HepG2 (cell line): ENCODE data around the gene SNCA. TPM values are rescaled to one million over a fixed set of nuclear protein-coding genes. Genes with fewer than 3 reads are reported as not detected.

Experiments used
- ATAC-seq: fragments of 200-7000 bp; cut with Tn5 transposase; 3 replicates; pipeline ENCODE4 v1.9.1; 2020; ENCODE audit warnings: mild to moderate bottlenecking, moderate library complexity
- BruUV-seq: library from RNA; stranded (reverse); fragments of 400-500 nt; replicated peaks from 2 replicates; lab custom pipeline; 2021; lab: Mats Ljungman, UMichigan
- CTCF ChIA-PET: fragments of 300-600 bp; formaldehyde crosslinking; extraction: SDS; loops from one replicate; lab custom pipeline; 2021; ENCODE audit warnings: low total read pairs, inconsistent platforms, low intra/inter-chr PET ratio; lab: Yijun Ruan, JAX
- POLR2A ChIA-PET: fragments of 350-600 bp; sonication (Branson Sonifier 250); formaldehyde crosslinking; loops from one replicate; lab custom pipeline; 2020; ENCODE audit warnings: antibody characterized with exemption, inconsistent platforms; lab: Yijun Ruan, JAX
- DNase-seq: peaks from one replicate; pipeline ENCODE4 v3.0.0-alpha.2; 2015; ENCODE audit warnings: low spot score
- FAIRE-seq: peaks from 3 replicates; lab custom pipeline; 2011; peaks lifted over from hg19 to GRCh38; lab: Jason Lieb, UNC
- H2AFZ ChIP-seq: one replicate; pipeline ENCODE4 v1.6.1; 2011; ENCODE audit warnings: low read length, inconsistent platforms
- H3K27ac ChIP-seq: fragments of 300-600 bp; 3 replicates; pipeline ENCODE4 v1.8.0; 2011; ENCODE audit warnings: mixed run types, mild to moderate bottlenecking, mixed read lengths, low read length, inconsistent platforms; ENCODE audit not compliant: insufficient read depth; ENCODE audit errors: extremely low read length
- H3K27me3 ChIP-seq, 2 experiments: fragments of 200-600 bp in 1 of 2; 2 replicates in 1 of 2; 3 replicates in 1 of 2; pipeline versions ENCODE4 v1.6.0 to v1.8.0; 2011; ENCODE audit warnings: low read length in 2 of 2, mild to moderate bottlenecking in 2 of 2, moderate library complexity in 2 of 2, inconsistent platforms in 1 of 2; ENCODE audit not compliant: insufficient read depth in 2 of 2, control insufficient read depth in 1 of 2
- H3K36me3 ChIP-seq, 2 experiments: fragments of 200-600 bp in 1 of 2; replicated peaks in 1 of 2; 2 replicates in 1 of 2; 3 replicates in 1 of 2; pipeline versions ENCODE4 v1.5.1 to v1.8.0; 2011; ENCODE audit warnings: low read length in 2 of 2, inconsistent platforms in 1 of 2; ENCODE audit not compliant: insufficient read depth in 2 of 2, control insufficient read depth in 1 of 2
- H3K4me1 ChIP-seq: 2 replicates; pipeline ENCODE4 v1.5.1; 2012; ENCODE audit warnings: low read length, inconsistent platforms; ENCODE audit not compliant: insufficient read depth
- H3K4me2 ChIP-seq: 2 replicates; pipeline ENCODE4 v1.6.0; 2011; ENCODE audit warnings: low read depth, low read length, inconsistent platforms
- H3K4me3 ChIP-seq, 3 experiments: fragments of 200-600 bp in 1 of 3; sonication (generic), shearing (Covaris generic) in 1 of 3; replicated peaks in 1 of 3; 2 replicates each; pipeline ENCODE4 v1.5.1; 2011 to 2016; ENCODE audit warnings: low read length in 3 of 3, inconsistent platforms in 2 of 3, low read depth in 2 of 3, mild to moderate bottlenecking in 2 of 3, control low read depth in 1 of 3, mixed read lengths in 1 of 3; ENCODE audit not compliant: insufficient read depth in 1 of 3
- H3K79me2 ChIP-seq: one replicate; pipeline ENCODE4 v1.6.1; 2011; ENCODE audit warnings: low read length, inconsistent platforms; ENCODE audit not compliant: insufficient read depth
- H3K9ac ChIP-seq: 2 replicates; pipeline ENCODE4 v1.6.0; 2011; ENCODE audit warnings: mild to moderate bottlenecking, low read depth, low read length, inconsistent platforms; ENCODE audit not compliant: insufficient read depth
- H3K9me3 ChIP-seq: 2 replicates; pipeline ENCODE4 v1.5.1; 2012; ENCODE audit warnings: mild to moderate bottlenecking, low read length
- H4K20me1 ChIP-seq: 2 replicates; pipeline ENCODE4 v1.6.0; 2011; ENCODE audit warnings: inconsistent platforms, mild to moderate bottlenecking, low read length, moderate library complexity; ENCODE audit not compliant: insufficient read depth
- CREB1 ChIP-seq, 2 experiments: fragments of 450-650 bp in 1 of 2; IDR thresholded peaks; 2 replicates each; pipeline ENCODE4 v1.6.1; 2016 to 2017; ENCODE audit warnings: control low read depth in 1 of 2, mild to moderate bottlenecking in 1 of 2, missing compliant biosample characterization in 1 of 2, missing genetic modification characterization in 1 of 2
- FOSL1 ChIP-seq: sonication (generic); formaldehyde crosslinking; IDR thresholded peaks from 2 replicates; pipeline ENCODE4 v1.9.0; 2021; ENCODE audit warnings: missing genetic modification reagents, borderline replicate concordance
- HMGXB4 ChIP-seq, 2 experiments: sonication (generic) in 1 of 2; formaldehyde crosslinking in 1 of 2; IDR thresholded peaks; 2 replicates each; pipeline versions ENCODE4 v1.4.0 to v1.6.1; 2018 to 2020; ENCODE audit warnings: missing genetic modification reagents in 2 of 2, borderline replicate concordance in 1 of 2, low read depth in 1 of 2, mild to moderate bottlenecking in 1 of 2, missing biosample characterization in 1 of 2
- REXO4 ChIP-seq: sonication (generic); formaldehyde crosslinking; IDR thresholded peaks from 2 replicates; pipeline ENCODE4 v1.8.0; 2022; ENCODE audit warnings: missing genetic modification reagents, mild to moderate bottlenecking, borderline replicate concordance
- ZBED4 ChIP-seq: sonication (generic); formaldehyde crosslinking; IDR thresholded peaks from 2 replicates; pipeline ENCODE4 v1.4.0; 2020; ENCODE audit warnings: missing genetic modification reagents, borderline replicate concordance
- ZBTB7B ChIP-seq: sonication (generic); formaldehyde crosslinking; IDR thresholded peaks from 2 replicates; pipeline ENCODE4 v1.4.0; 2020; ENCODE audit warnings: missing genetic modification reagents
- ZNF577 ChIP-seq: sonication (generic); formaldehyde crosslinking; IDR thresholded peaks from 2 replicates; pipeline ENCODE4 v1.4.0; 2020; ENCODE audit warnings: mild to moderate bottlenecking, low read depth, missing genetic modification reagents, borderline replicate concordance
- WGBS: methylation state at CpG from one replicate; pipeline ENCODE4 v1.1.6; 2017; ENCODE audit warnings: low lambda C conversion rate; 5-methylcytosine and 5-hydroxymethylcytosine counted together
- in situ Hi-C: cut with HindIII; loops from 2 replicates; pipeline ENCODE4 v1.10.0; 2017; ENCODE audit warnings: low pct_unique_long_range_greater_than_20kb; ENCODE audit not compliant: extremely low pct_ligation_motif_present
- intact Hi-C: fragments of 100-400 bp; cut with micrococcal nuclease; formaldehyde crosslinking; loops from one replicate; pipeline ENCODE4 v1.10.0; 2022; ENCODE audit not compliant: unreplicated experiment
- polyA plus RNA-seq, 8 experiments: library from polyadenylated mRNA; depleted of rRNA in 3 of 8; stranded (reverse) in 7 of 8; unstranded in 1 of 8; fragments of >200 nt; fragmentation: Illumina TruSeq in 4 of 8; extraction: Trizol in 4 of 8; gene quantifications; 2 replicates each; pipeline versions ENCODE4 v1.2.1 to v1.2.3, GENCODE V29; 2011 to 2016; ENCODE audit warnings: low read depth in 4 of 8, missing spikeins in 1 of 8, mixed read lengths in 1 of 8; ENCODE audit not compliant: insufficient read depth in 1 of 8
- total RNA-seq, 5 experiments: library from RNA; depleted of rRNA; stranded (reverse); fragments of >200 nt; fragmentation: Illumina TruSeq; extraction: Trizol; gene quantifications; 2 replicates each; pipeline ENCODE4 v1.2.3, GENCODE V29; 2016; ENCODE audit warnings: low read depth in 1 of 5
- TF ChIP-seq, protein P1 (sequence below): sonication (generic); formaldehyde crosslinking; IDR thresholded peaks from 2 replicates; pipeline ENCODE4 v1.8.0; 2022; ENCODE audit warnings: low read depth, missing genetic modification reagents

SNCA gene
- total and polyA plus RNA-seq, 2 of the 13 experiments (the other 11 are each of a cell fraction or from before 2014, with no cell fraction given), result not detected

- peak; percentile 57; the same call in 1 of the 2 replicates for TF ChIP-seq CREB1 (IDR thresholded peaks at IDR 0.05)
- TF ChIP-seq CREB1 (CRISPR knock-in tag; IDR thresholded peaks at IDR 0.05), result no peak
- TF ChIP-seq, protein P1, sequence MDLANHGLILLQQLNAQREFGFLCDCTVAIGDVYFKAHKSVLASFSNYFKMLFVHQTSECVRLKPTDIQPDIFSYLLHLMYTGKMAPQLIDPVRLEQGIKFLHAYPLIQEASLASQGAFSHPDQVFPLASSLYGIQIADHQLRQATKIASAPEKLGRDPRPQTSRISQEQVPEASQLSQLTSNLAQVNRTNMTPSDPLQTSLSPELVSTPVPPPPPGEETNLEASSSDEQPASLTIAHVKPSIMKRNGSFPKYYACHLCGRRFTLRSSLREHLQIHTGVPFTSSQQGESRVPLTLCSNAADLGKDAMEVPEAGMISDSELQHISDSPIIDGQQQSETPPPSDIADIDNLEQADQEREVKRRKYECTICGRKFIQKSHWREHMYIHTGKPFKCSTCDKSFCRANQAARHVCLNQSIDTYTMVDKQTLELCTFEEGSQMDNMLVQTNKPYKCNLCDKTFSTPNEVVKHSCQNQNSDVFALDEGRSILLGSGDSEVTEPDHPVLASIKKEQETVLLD (CRISPR knock-in tag), result no peak
- intact Hi-C loops, result loop anchor here (10.0 kb wide), 1 partner anchor 109 kb away; no protein-coding TSS in a partner anchor
- ChIA-PET CTCF (no interaction called here), POLR2A (no interaction called here)
- Histone ChIP-seq H3K9me3 (no peaks in the 10 kb centered on the region), H4K20me1 (no peaks in the 10 kb centered on the region), H3K79me2 (no peaks in the 10 kb centered on the region), H3K36me3 (no peaks in the 10 kb centered on the region), H3K4me3 (no peak overlapping the region), H3K27me3 (no peaks in the 10 kb centered on the region), H2AFZ (no peak overlapping the region), H3K4me2 (no peak overlapping the region), H3K4me1 (no peaks in the 10 kb centered on the region), H3K27ac (no peak overlapping the region), H3K9ac (no peak overlapping the region)
- ATAC-seq, result no peak
- FAIRE-seq, result no peak
- in situ Hi-C loops, result no loop called here
- peak; percentile 30 for DNase-seq
- 0% methylated on average over 5 of the region's 5 CpGs for WGBS
- BruUV-seq, result no TSS peak
These were observed 83.3 kb downstream of the SNCA start for GRCh38 chr4:89753601-89754066.

DNA sequence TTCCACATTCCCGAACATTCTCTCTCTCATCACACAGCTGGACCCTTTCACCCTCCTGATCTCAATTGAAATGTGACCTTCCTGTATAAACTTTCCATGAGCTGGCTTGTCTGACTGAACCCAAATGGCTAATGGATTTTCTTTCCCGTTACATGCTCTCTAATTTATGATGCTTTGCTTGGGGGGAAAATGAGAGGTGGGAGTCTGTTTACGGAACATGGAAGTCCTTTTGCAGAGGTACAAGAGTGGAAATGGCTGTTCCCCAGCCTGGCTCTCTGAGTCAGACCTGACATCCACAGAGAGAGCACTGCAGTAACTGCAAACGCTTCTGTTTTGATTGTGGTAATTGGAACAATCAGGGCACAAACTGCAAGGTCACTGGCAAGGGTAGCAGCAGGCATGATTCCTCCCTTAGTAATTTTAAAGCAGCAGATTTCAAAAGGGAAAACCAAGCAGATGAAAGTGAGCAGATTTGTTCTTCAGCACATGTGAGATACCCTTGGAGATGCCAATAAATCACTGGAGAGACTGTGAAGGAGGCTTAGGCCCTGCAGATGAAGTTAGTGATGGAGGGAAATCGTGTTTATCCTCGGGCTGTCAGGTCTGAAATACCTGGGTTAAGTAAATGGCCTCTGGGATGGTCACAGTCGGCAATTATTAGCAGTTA is 83.9 kb downstream of the SNCA start:
- no peak overlapping the region for H3K9ac ChIP-seq
- H3K4me3 ChIP-seq, result no peak overlapping the region
- CTCF ChIA-PET, result no interaction called here
- DNase-seq (no peak), FAIRE-seq (no peak), ATAC-seq (no peak)
- no peaks in the 10 kb centered on the region for H4K20me1 ChIP-seq
- no peaks in the 10 kb centered on the region for H3K4me1 ChIP-seq
- 1% methylated on average over 7 of the region's 7 CpGs for WGBS
- no peaks in the 10 kb centered on the region for H3K9me3 ChIP-seq
- H2AFZ ChIP-seq, result no peak overlapping the region
- intact Hi-C loops, result loop anchor here (10.0 kb wide), 1 partner anchor 108 kb away; no protein-coding TSS in a partner anchor
- no peaks in the 10 kb centered on the region for H3K79me2 ChIP-seq
- H3K4me2 ChIP-seq, result no peak overlapping the region
- POLR2A ChIA-PET, result no interaction called here
- no TSS peak for BruUV-seq
- in situ Hi-C loops, result no loop called here
- H3K27ac ChIP-seq, result no peak overlapping the region
- no peaks in the 10 kb centered on the region for H3K36me3 ChIP-seq
- no peaks in the 10 kb centered on the region for H3K27me3 ChIP-seq
- TF ChIP-seq HMGXB4 (CRISPR knock-in tag; IDR thresholded peaks at IDR 0.05; ENCODE audit: borderline replicate concordance in 1 of 2, low read depth in 1 of 2) (no peak), ZBTB7B (CRISPR knock-in tag) (no peak), ZNF577 (CRISPR knock-in tag) (no peak), REXO4 (CRISPR knock-in tag) (no peak), FOSL1 (CRISPR knock-in tag) (no peak), ZBED4 (CRISPR knock-in tag) (no peak)
